Measurements from ENCODE around the gene TEX51.

TEX51 gene

DNA sequence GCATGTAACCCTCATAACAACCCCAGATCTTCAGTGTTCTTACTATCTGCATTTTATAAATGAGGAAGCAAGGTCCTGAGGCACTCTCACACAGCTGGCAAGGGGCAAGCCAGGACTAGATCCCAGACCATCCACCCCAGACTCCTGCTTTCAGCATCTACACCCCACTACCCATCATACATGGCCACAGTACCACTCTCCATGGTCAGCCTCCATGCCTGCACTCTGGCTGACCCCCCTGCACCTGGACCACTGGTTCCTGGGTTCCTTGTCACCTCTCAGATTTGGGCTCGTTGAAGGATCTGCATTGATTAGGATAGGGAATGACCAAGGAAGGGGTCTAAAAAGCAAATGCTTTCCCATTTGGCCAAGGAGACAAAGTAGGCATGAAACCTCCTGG, 36.0 kb upstream of the TEX51 start:
- Histone ChIP-seq H4K20me1 (ENCODE audit: insufficient read depth, low read length, poor library complexity, severe bottlenecking) (no peaks in the 10 kb centered on the region), H3K79me2 (ENCODE audit: insufficient read depth, low read length) (no peaks in the 10 kb centered on the region), H3K4me2 (ENCODE audit: low read depth, low read length, poor library complexity, severe bottlenecking) (no peak overlapping the region), H3K36me3 (ENCODE audit: insufficient read depth, low read length) (no peaks in the 10 kb centered on the region), H3K9me3 (ENCODE audit: insufficient read depth, low read depth, low read length) (peaks cover 4% of the 10 kb centered on the region; the same call in 1 of the 2 replicates), H3K27me3 (ENCODE audit: insufficient read depth, low read length, poor library complexity, severe bottlenecking) (no peaks in the 10 kb centered on the region), H3K4me3 (ENCODE audit: low read length, poor library complexity, severe bottlenecking) (no peak overlapping the region), H2AFZ (ENCODE audit: low read length) (no peak overlapping the region), H3K4me1 (ENCODE audit: insufficient read depth, low read length, poor library complexity, severe bottlenecking) (no peaks in the 10 kb centered on the region), H3F3A (ENCODE audit: low read depth) (no peaks in the 10 kb centered on the region), H3K9ac (ENCODE audit: low read depth, low read length, poor library complexity, severe bottlenecking) (no peak overlapping the region), H3K9me2 (replicated peaks; ENCODE audit: low read depth, low read length) (no peaks in the 10 kb centered on the region)
- TF ChIP-seq, protein P1, sequence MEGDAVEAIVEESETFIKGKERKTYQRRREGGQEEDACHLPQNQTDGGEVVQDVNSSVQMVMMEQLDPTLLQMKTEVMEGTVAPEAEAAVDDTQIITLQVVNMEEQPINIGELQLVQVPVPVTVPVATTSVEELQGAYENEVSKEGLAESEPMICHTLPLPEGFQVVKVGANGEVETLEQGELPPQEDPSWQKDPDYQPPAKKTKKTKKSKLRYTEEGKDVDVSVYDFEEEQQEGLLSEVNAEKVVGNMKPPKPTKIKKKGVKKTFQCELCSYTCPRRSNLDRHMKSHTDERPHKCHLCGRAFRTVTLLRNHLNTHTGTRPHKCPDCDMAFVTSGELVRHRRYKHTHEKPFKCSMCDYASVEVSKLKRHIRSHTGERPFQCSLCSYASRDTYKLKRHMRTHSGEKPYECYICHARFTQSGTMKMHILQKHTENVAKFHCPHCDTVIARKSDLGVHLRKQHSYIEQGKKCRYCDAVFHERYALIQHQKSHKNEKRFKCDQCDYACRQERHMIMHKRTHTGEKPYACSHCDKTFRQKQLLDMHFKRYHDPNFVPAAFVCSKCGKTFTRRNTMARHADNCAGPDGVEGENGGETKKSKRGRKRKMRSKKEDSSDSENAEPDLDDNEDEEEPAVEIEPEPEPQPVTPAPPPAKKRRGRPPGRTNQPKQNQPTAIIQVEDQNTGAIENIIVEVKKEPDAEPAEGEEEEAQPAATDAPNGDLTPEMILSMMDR (conservative IDR thresholded peaks at IDR 0.05; ENCODE audit: low read length): no peak
- no peak for TF ChIP-seq EZH2phosphoT487 (IDR thresholded peaks at IDR 0.05; ENCODE audit: borderline replicate concordance)

DNA sequence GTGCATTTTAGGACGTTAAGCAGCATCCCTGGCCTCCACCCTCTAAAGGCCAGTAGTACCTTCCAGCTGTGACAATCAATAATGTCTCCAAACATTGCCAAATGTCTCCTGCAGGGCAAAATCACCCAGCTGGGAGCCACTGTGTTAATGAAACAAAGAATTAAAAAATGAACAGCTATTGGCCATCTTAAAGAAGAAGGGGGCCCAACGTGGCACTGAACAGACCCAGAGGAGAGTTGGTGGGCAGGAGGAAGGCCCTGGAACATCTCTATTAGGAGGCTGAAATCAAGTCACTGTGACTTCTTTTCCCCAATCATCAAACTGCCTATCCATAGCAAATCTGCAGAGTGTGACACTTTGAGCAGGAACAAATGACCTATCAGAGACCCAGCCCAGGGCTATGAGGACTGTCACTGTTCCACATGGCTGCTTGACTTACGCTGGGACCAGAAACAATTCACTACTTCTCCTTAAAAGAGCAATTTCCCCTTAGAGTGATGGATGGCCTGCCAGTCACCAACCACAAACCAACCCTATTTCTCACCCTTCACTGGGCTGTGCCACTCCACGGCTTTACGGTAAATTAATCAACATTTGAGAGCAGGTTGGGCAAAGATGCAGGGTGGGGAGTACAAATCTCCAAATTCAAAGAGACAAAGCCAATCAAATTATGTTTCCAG, 35.2 kb upstream of the TEX51 start:
- H3K27me3 ChIP-seq (ENCODE audit: insufficient read depth, low read length, poor library complexity, severe bottlenecking): no peaks in the 10 kb centered on the region
- no peaks in the 10 kb centered on the region for H4K20me1 ChIP-seq (ENCODE audit: insufficient read depth, low read length, poor library complexity, severe bottlenecking)
- no peak overlapping the region for H2AFZ ChIP-seq (ENCODE audit: low read length)
- H3K9me3 ChIP-seq (ENCODE audit: insufficient read depth, low read depth, low read length): peaks cover 4% of the 10 kb centered on the region; the same call in 1 of the 2 replicates
- H3K9me2 ChIP-seq (replicated peaks; ENCODE audit: low read depth, low read length): no peaks in the 10 kb centered on the region
- no peak for TF ChIP-seq EZH2phosphoT487 (IDR thresholded peaks at IDR 0.05; ENCODE audit: borderline replicate concordance)
- TF ChIP-seq, protein P1 (conservative IDR thresholded peaks at IDR 0.05; ENCODE audit: low read length): no peak
- no peak overlapping the region for H3K4me3 ChIP-seq (ENCODE audit: low read length, poor library complexity, severe bottlenecking)
- H3K36me3 ChIP-seq (ENCODE audit: insufficient read depth, low read length): no peaks in the 10 kb centered on the region
- H3K79me2 ChIP-seq (ENCODE audit: insufficient read depth, low read length): no peaks in the 10 kb centered on the region
- H3F3A ChIP-seq (ENCODE audit: low read depth): no peaks in the 10 kb centered on the region
- no peak overlapping the region for H3K4me2 ChIP-seq (ENCODE audit: low read depth, low read length, poor library complexity, severe bottlenecking)
- H3K4me1 ChIP-seq (ENCODE audit: insufficient read depth, low read length, poor library complexity, severe bottlenecking): no peaks in the 10 kb centered on the region
- no peak overlapping the region for H3K9ac ChIP-seq (ENCODE audit: low read depth, low read length, poor library complexity, severe bottlenecking)

DNA sequence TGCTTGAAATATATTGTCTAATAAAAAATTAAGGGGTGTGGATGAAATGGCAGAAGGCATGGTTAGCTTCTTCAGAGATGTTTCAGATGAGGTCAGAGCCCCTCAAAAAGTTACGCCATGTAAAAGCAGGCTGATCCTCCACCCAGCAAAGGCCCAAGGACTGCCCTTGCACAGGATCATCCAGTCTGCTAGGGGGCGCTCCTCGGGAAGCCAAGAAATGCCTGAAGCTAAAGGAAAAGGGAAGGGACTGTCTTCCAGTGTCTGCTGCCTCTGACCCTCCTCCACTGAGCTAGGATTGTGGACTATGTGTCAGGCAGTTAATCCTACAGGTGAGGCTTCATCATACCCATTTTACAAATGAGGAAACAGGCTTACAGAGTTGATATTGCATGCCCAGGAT, 33.8 kb upstream of the TEX51 start:
- TF ChIP-seq, protein P1 (conservative IDR thresholded peaks at IDR 0.05; ENCODE audit: low read length): peak; percentile 32; the same call in 1 of the 2 replicates
- no peak for TF ChIP-seq EZH2phosphoT487 (IDR thresholded peaks at IDR 0.05; ENCODE audit: borderline replicate concordance)
- H3K9ac ChIP-seq (ENCODE audit: low read depth, low read length, poor library complexity, severe bottlenecking): no peak overlapping the region
- H3K36me3 ChIP-seq (ENCODE audit: insufficient read depth, low read length): no peaks in the 10 kb centered on the region
- no peaks in the 10 kb centered on the region for H3K4me1 ChIP-seq (ENCODE audit: insufficient read depth, low read length, poor library complexity, severe bottlenecking)
- H3K27me3 ChIP-seq (ENCODE audit: insufficient read depth, low read length, poor library complexity, severe bottlenecking): no peaks in the 10 kb centered on the region
- H3F3A ChIP-seq (ENCODE audit: low read depth): no peaks in the 10 kb centered on the region
- no peaks in the 10 kb centered on the region for H3K9me2 ChIP-seq (replicated peaks; ENCODE audit: low read depth, low read length)
- H3K4me2 ChIP-seq (ENCODE audit: low read depth, low read length, poor library complexity, severe bottlenecking): no peak overlapping the region
- H3K79me2 ChIP-seq (ENCODE audit: insufficient read depth, low read length): no peaks in the 10 kb centered on the region
- peaks cover 4% of the 10 kb centered on the region; the same call in 1 of the 2 replicates for H3K9me3 ChIP-seq (ENCODE audit: insufficient read depth, low read depth, low read length)
- H2AFZ ChIP-seq (ENCODE audit: low read length): no peak overlapping the region
- no peaks in the 10 kb centered on the region for H4K20me1 ChIP-seq (ENCODE audit: insufficient read depth, low read length, poor library complexity, severe bottlenecking)
- no peak overlapping the region for H3K4me3 ChIP-seq (ENCODE audit: low read length, poor library complexity, severe bottlenecking)
